ENCODE results near the gene PDCD6IP.

The PDCD6IP gene

DNA sequence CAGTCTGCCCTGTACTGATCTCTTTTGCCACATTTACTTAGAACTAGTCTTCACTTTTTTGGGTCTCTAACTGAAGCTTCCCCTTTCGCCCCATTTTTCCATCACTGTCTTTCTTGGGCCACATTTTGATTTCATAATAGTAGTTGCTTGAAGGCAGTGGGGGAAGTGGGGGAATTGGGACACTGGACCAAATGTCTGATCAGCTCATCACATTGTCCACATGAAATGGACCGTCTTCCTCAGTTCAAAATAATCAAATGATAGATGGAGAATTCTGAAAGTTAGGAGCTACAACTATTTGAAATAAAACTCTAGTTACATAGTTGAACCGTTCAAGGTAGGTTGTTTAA lies 747 bp downstream of the PDCD6IP start:
- Histone ChIP-seq H3K27ac (ENCODE audit: extremely low read depth, low read depth, low read length) (peak overlapping the region; percentile 68; the same call in 1 of the 2 replicates), H3K4me3 (ENCODE audit: low read depth, low read length) (peak overlapping the region; percentile 100), H3K36me3 (ENCODE audit: control insufficient read depth in 2 of 2, insufficient read depth in 1 of 2, low read length in 2 of 2) (peaks cover 0 to 19% of the 10 kb centered on the region in 2 experiments; a peak in 1 of 3 replicates), H3K9me3 (ENCODE audit: control insufficient read depth, insufficient read depth, low read depth, low read length) (no peaks in the 10 kb centered on the region), H3K4me1 (ENCODE audit: control insufficient read depth, insufficient read depth, low read length) (no peaks in the 10 kb centered on the region)
- ChIA-PET CTCF (interaction anchor here (0.6 to 1.7 kb wide), 5 partner anchors 12 to 884 kb away, joined by 3 to 7 read pairs (median 4); no protein-coding TSS in a partner anchor), POLR2A (interaction anchor here (0.5 to 1.9 kb wide), 5 partner anchors 14 to 359 kb away, joined by 3 to 11 read pairs (median 3); partner anchors contain the start of gene UBP1)
- TF ChIP-seq, protein P1, sequence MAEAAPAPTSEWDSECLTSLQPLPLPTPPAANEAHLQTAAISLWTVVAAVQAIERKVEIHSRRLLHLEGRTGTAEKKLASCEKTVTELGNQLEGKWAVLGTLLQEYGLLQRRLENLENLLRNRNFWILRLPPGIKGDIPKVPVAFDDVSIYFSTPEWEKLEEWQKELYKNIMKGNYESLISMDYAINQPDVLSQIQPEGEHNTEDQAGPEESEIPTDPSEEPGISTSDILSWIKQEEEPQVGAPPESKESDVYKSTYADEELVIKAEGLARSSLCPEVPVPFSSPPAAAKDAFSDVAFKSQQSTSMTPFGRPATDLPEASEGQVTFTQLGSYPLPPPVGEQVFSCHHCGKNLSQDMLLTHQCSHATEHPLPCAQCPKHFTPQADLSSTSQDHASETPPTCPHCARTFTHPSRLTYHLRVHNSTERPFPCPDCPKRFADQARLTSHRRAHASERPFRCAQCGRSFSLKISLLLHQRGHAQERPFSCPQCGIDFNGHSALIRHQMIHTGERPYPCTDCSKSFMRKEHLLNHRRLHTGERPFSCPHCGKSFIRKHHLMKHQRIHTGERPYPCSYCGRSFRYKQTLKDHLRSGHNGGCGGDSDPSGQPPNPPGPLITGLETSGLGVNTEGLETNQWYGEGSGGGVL (tag by site-specific recombination; IDR thresholded peaks at IDR 0.05), result 0 out of 2 replicates have a peak, but pooled peaks have one; percentile 24
- TF ChIP-seq ZNF366 (tag by site-specific recombination; conservative IDR thresholded peaks at IDR 0.05), result no peak
- no peak for TF ChIP-seq ZNF266 (tag by site-specific recombination; IDR thresholded peaks at IDR 0.05; ENCODE audit: low read depth)
- TF ChIP-seq ZNF555 (tag by site-specific recombination; conservative IDR thresholded peaks at IDR 0.05), result no peak
- TF ChIP-seq ZNF132 (tag by site-specific recombination; IDR thresholded peaks at IDR 0.05; ENCODE audit: borderline replicate concordance), result no peak
- TF ChIP-seq, protein P2, sequence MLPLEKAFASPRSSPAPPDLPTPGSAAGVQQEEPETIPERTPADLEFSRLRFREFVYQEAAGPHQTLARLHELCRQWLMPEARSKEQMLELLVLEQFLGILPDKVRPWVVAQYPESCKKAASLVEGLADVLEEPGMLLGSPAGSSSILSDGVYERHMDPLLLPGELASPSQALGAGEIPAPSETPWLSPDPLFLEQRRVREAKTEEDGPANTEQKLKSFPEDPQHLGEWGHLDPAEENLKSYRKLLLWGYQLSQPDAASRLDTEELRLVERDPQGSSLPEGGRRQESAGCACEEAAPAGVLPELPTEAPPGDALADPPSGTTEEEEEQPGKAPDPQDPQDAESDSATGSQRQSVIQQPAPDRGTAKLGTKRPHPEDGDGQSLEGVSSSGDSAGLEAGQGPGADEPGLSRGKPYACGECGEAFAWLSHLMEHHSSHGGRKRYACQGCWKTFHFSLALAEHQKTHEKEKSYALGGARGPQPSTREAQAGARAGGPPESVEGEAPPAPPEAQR (tag by site-specific recombination; IDR thresholded peaks at IDR 0.05), result no peak
- TF ChIP-seq ZSCAN30 (tag by site-specific recombination; IDR thresholded peaks at IDR 0.05), result no peak
- no peak for TF ChIP-seq ZNF776 (tag by site-specific recombination; IDR thresholded peaks at IDR 0.05; ENCODE audit: borderline replicate concordance)
- no peak for TF ChIP-seq ZNF707 (tag by site-specific recombination; IDR thresholded peaks at IDR 0.05)
- no peak for TF ChIP-seq ZNF514 (tag by site-specific recombination; IDR thresholded peaks at IDR 0.05)
- TF ChIP-seq ZNF335 (tag by site-specific recombination; conservative IDR thresholded peaks at IDR 0.05), result no peak; the same call in 1 of the 2 replicates
- no peak for TF ChIP-seq ZNF37A (tag by site-specific recombination; IDR thresholded peaks at IDR 0.05)
- TF ChIP-seq ZBTB48 (tag by site-specific recombination; IDR thresholded peaks at IDR 0.05), result no peak
- TF ChIP-seq, protein P3, sequence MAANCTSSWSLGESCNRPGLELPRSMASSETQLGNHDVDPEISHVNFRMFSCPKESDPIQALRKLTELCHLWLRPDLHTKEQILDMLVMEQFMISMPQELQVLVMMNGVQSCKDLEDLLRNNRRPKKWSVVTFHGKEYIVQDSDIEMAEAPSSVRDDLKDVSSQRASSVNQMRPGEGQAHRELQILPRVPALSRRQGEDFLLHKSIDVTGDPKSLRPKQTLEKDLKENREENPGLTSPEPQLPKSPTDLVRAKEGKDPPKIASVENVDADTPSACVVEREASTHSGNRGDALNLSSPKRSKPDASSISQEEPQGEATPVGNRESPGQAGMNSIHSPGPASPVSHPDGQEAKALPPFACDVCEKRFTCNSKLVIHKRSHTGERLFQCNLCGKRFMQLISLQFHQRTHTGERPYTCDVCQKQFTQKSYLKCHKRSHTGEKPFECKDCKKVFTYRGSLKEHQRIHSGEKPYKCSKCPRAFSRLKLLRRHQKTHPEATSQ (tag by site-specific recombination; IDR thresholded peaks at IDR 0.05), result no peak
- no peak for TF ChIP-seq KLF7 (tag by site-specific recombination; IDR thresholded peaks at IDR 0.05; ENCODE audit: borderline replicate concordance)
- no peak for TF ChIP-seq ZSCAN23 (tag by site-specific recombination; IDR thresholded peaks at IDR 0.05)
- peak; percentile 86 for TF ChIP-seq MYNN (tag by site-specific recombination; IDR thresholded peaks at IDR 0.05; ENCODE audit: borderline replicate concordance)
- TF ChIP-seq ZNF202 (tag by site-specific recombination; IDR thresholded peaks at IDR 0.05; ENCODE audit: borderline replicate concordance), result no peak
- TF ChIP-seq ZBTB21 (tag by site-specific recombination; IDR thresholded peaks at IDR 0.05), result no peak
- TF ChIP-seq, protein P4, sequence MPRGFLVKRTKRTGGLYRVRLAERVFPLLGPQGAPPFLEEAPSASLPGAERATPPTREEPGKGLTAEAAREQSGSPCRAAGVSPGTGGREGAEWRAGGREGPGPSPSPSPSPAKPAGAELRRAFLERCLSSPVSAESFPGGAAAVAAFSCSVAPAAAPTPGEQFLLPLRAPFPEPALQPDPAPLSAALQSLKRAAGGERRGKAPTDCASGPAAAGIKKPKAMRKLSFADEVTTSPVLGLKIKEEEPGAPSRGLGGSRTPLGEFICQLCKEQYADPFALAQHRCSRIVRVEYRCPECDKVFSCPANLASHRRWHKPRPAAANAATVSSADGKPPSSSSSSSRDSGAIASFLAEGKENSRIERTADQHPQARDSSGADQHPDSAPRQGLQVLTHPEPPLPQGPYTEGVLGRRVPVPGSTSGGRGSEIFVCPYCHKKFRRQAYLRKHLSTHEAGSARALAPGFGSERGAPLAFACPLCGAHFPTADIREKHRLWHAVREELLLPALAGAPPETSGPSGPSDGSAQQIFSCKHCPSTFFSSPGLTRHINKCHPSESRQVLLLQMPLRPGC (tag by site-specific recombination; IDR thresholded peaks at IDR 0.05), result no peak
- TF ChIP-seq PRDM1 (tag by site-specific recombination; IDR thresholded peaks at IDR 0.05), result 0 out of 2 replicates have a peak, but pooled peaks have one; percentile 29
